Measurements from ENCODE around the gene NEK4.

DNA sequence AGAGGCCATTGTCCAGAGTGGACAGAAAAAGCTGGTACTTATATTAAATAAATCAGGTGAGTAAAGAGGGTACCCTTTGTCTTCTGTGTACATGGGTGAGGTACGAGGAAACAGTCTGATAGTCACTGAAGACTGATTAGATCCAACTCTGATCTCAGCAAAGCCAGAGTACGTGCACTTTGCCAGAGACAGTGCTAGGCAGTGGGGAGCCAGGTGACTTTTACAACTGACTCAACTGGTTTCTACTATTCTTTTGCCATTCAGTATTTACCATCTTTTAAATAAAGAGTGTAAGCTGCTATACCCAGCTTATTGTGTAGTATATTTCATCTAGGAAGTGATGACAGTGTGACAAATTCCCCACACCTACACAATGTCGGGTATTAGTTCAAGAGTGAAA is 81.6 kb downstream of the NEK4 start:
- no peak for TF ChIP-seq GABPA (IDR thresholded peaks at IDR 0.05; ENCODE audit: low read depth)
- no peak for TF ChIP-seq EP300 (IDR thresholded peaks at IDR 0.05; ENCODE audit: borderline replicate concordance in 1 of 2, low read depth in 1 of 2, low read length in 1 of 2)
- TF ChIP-seq, protein P1, sequence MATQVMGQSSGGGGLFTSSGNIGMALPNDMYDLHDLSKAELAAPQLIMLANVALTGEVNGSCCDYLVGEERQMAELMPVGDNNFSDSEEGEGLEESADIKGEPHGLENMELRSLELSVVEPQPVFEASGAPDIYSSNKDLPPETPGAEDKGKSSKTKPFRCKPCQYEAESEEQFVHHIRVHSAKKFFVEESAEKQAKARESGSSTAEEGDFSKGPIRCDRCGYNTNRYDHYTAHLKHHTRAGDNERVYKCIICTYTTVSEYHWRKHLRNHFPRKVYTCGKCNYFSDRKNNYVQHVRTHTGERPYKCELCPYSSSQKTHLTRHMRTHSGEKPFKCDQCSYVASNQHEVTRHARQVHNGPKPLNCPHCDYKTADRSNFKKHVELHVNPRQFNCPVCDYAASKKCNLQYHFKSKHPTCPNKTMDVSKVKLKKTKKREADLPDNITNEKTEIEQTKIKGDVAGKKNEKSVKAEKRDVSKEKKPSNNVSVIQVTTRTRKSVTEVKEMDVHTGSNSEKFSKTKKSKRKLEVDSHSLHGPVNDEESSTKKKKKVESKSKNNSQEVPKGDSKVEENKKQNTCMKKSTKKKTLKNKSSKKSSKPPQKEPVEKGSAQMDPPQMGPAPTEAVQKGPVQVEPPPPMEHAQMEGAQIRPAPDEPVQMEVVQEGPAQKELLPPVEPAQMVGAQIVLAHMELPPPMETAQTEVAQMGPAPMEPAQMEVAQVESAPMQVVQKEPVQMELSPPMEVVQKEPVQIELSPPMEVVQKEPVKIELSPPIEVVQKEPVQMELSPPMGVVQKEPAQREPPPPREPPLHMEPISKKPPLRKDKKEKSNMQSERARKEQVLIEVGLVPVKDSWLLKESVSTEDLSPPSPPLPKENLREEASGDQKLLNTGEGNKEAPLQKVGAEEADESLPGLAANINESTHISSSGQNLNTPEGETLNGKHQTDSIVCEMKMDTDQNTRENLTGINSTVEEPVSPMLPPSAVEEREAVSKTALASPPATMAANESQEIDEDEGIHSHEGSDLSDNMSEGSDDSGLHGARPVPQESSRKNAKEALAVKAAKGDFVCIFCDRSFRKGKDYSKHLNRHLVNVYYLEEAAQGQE (IDR thresholded peaks at IDR 0.05; ENCODE audit: low read depth, low read length) = no peak
- no peak for TF ChIP-seq TAF1 (IDR thresholded peaks at IDR 0.05; ENCODE audit: borderline replicate concordance, low read depth, low read length)
- TF ChIP-seq, protein P2, sequence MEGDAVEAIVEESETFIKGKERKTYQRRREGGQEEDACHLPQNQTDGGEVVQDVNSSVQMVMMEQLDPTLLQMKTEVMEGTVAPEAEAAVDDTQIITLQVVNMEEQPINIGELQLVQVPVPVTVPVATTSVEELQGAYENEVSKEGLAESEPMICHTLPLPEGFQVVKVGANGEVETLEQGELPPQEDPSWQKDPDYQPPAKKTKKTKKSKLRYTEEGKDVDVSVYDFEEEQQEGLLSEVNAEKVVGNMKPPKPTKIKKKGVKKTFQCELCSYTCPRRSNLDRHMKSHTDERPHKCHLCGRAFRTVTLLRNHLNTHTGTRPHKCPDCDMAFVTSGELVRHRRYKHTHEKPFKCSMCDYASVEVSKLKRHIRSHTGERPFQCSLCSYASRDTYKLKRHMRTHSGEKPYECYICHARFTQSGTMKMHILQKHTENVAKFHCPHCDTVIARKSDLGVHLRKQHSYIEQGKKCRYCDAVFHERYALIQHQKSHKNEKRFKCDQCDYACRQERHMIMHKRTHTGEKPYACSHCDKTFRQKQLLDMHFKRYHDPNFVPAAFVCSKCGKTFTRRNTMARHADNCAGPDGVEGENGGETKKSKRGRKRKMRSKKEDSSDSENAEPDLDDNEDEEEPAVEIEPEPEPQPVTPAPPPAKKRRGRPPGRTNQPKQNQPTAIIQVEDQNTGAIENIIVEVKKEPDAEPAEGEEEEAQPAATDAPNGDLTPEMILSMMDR (IDR thresholded peaks at IDR 0.05) = no peak
- TF ChIP-seq RFX5 (IDR thresholded peaks at IDR 0.05; ENCODE audit: low read length) = no peak
- TF ChIP-seq MXI1 (IDR thresholded peaks at IDR 0.05; ENCODE audit: low read depth, low read length) = no peak
- no peak for TF ChIP-seq SIN3A (IDR thresholded peaks at IDR 0.05; ENCODE audit: borderline replicate concordance, low read depth, low read length)
- no peak for TF ChIP-seq POLR2AphosphoS5 (IDR thresholded peaks at IDR 0.05; ENCODE audit: low read depth, low read length)
- TF ChIP-seq RAD21 (IDR thresholded peaks at IDR 0.05; ENCODE audit: low read length) = no peak
- no peak for TF ChIP-seq YY1 (IDR thresholded peaks at IDR 0.05; ENCODE audit: low read depth)
- no peak for TF ChIP-seq MEF2A (IDR thresholded peaks at IDR 0.05; ENCODE audit: borderline replicate concordance, low read depth)
- TF ChIP-seq, protein P3, sequence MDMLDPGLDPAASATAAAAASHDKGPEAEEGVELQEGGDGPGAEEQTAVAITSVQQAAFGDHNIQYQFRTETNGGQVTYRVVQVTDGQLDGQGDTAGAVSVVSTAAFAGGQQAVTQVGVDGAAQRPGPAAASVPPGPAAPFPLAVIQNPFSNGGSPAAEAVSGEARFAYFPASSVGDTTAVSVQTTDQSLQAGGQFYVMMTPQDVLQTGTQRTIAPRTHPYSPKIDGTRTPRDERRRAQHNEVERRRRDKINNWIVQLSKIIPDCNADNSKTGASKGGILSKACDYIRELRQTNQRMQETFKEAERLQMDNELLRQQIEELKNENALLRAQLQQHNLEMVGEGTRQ (IDR thresholded peaks at IDR 0.05; ENCODE audit: borderline replicate concordance, low read depth, low read length) = no peak
